Measurements from ENCODE around the gene CPA5. TPM values are rescaled to one million over a fixed set of nuclear protein-coding genes. Genes with fewer than 3 reads are reported as not detected.
"Not testable (repeated sequence)": the region's sequence is repeated elsewhere in the genome, so short reads cannot be mapped to it uniquely, and the experiment has no call there.

CPA5 gene
- total RNA-seq, 2 donors from 2014 or later, result not detected

DNA sequence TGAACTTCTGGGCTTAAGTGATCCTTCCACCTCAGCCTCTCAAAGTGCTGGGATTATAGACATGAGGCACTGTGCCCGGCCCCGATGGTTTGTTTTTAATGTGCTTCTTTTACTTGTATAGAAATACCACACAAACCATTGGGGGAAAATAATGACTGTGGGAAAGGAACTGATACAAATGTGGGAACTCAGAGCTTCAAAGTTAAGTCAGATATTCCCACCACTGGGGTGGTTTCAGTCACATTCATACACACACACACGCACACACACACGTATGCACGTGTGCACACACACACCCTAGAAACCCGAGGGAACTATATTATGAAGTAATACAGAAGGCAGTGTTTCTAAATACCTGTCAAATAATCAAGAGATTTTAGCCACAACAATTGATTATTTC is 34.6 kb upstream of the CPA5 start:
- Mint-ChIP-seq H3K27ac (no peak overlapping the region), H3K4me3 (no peak overlapping the region), H3K4me1 (ENCODE audit: low read depth in 2 of 2) (no peaks in the 10 kb centered on the region), H3K27me3 (peaks cover under 1 to 3% of the 10 kb centered on the region in 2 donors), H3K9me3 (no peaks in the 10 kb centered on the region), H3K36me3 (no peaks in the 10 kb centered on the region)
- no peak for ATAC-seq
- DNase-seq (ENCODE audit: low spot score), result no peak

DNA sequence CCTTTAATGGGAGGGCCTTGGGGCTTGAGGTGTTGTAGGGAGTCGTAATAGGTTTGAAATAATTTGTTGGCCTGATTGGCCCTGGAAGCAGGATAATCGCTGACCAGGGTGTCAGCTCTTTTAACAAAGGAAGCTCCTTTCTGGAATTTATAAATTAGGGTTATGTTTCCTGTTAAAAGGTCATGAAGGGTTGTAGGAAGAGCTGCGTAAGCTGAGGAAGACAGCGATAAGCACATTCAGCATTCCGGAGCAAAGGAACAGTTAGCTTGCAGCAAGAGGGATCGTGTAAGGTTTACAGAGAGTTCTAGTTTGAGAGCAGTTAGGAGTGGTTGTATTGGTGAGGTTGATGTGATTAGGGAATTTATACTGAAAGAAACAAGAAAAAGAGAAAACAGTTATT is 30.3 kb upstream of the CPA5 start:
- Mint-ChIP-seq H3K4me1 (ENCODE audit: low read depth in 2 of 2) (no peaks in the 10 kb centered on the region), H3K27me3 (peaks cover 6 to 8% of the 10 kb centered on the region in 2 donors), H3K27ac (no peak overlapping the region), H3K36me3 (no peaks in the 10 kb centered on the region), H3K9me3 (no peaks in the 10 kb centered on the region), H3K4me3 (no peak overlapping the region)
- ATAC-seq (no peak), DNase-seq (ENCODE audit: low spot score) (no peak)

DNA sequence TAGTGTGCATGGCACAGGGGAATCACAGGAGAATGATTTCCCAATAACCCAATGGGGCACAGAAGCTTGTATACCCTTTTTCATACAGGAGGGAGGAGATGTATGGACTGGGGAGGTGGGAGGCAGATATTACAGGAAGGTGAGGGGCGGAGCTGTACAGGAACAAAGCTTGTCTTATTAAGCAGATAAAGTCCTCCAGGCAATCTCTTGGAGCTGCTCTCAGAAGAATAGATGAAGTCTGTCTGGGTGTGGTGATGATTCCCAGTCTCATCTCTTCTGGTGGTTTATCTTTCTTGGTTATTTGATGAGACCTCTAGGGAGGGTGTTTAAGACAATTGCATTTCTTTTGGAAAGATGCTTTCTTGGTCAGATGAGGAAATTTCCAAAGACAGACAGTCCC is 25.1 kb upstream of the CPA5 start:
- ATAC-seq, result no peak
- peaks cover 6 to 8% of the 10 kb centered on the region in 2 donors for H3K27me3 Mint-ChIP-seq
- no peaks in the 10 kb centered on the region for H3K9me3 Mint-ChIP-seq
- H3K27ac Mint-ChIP-seq, result no peak overlapping the region
- H3K4me3 Mint-ChIP-seq, result no peak overlapping the region
- DNase-seq (ENCODE audit: low spot score), result no peak
- no peaks in the 10 kb centered on the region for H3K36me3 Mint-ChIP-seq
- no peaks in the 10 kb centered on the region for H3K4me1 Mint-ChIP-seq (ENCODE audit: low read depth in 2 of 2)

DNA sequence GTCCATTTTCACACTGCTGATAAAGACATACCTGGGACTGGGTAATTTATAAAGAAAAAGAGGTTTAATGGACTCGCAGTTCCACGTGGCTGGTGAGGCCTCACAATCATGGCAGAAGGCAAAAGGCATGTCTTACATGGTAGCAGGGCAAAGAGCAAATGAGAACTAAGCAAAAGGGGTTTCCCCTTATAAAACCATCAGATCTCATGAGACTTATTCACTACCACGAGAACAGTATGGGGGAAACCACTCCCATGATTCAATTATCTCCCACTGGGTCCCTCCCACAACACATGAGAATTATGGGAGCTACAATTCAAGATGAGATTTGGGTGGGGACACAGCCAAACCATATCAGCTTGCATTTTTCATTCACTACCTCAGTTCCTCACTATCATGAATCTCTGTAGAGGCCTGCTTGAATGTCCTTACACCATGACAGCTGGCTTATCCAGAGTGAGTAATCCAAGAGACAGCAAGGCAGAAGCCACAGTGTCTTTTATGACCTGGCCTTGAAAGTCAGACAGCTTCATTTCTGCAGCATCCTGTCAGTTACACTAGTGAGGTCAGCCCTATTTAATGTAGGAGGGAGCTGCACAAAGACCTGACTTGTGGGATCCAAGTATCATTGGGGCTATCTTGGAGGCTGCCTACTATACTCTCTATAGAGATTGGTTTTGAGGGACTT is 22.9 kb upstream of the CPA5 start:
- H3K9me3 Mint-ChIP-seq; H3K4me3 Mint-ChIP-seq; H3K27ac Mint-ChIP-seq; H3K27me3 Mint-ChIP-seq; H3K4me1 Mint-ChIP-seq (ENCODE audit: low read depth in 2 of 2); DNase-seq (ENCODE audit: low spot score); ATAC-seq; H3K36me3 Mint-ChIP-seq: not testable (repeated sequence)

DNA sequence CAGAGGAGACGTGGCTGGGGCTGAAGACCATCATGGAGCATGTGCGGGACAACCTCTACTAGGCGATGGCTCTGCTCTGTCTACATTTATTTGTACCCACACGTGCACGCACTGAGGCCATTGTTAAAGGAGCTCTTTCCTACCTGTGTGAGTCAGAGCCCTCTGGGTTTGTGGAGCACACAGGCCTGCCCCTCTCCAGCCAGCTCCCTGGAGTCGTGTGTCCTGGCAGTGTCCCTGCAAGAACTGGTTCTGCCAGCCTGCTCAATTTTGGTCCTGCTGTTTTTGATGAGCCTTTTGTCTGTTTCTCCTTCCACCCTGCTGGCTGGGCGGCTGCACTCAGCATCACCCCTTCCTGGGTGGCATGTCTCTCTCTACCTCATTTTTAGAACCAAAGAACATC is 22.0 kb upstream of the CPA5 start:
- H3K4me1 Mint-ChIP-seq (ENCODE audit: low read depth in 2 of 2), result no peaks in the 10 kb centered on the region
- DNase-seq (ENCODE audit: low spot score), result no peak
- H3K27ac Mint-ChIP-seq, result no peak overlapping the region
- H3K4me3 Mint-ChIP-seq, result no peak overlapping the region
- H3K27me3 Mint-ChIP-seq, result peaks cover 5 to 6% of the 10 kb centered on the region in 2 donors
- H3K9me3 Mint-ChIP-seq, result no peaks in the 10 kb centered on the region
- H3K36me3 Mint-ChIP-seq, result no peaks in the 10 kb centered on the region
- no peak for ATAC-seq

DNA sequence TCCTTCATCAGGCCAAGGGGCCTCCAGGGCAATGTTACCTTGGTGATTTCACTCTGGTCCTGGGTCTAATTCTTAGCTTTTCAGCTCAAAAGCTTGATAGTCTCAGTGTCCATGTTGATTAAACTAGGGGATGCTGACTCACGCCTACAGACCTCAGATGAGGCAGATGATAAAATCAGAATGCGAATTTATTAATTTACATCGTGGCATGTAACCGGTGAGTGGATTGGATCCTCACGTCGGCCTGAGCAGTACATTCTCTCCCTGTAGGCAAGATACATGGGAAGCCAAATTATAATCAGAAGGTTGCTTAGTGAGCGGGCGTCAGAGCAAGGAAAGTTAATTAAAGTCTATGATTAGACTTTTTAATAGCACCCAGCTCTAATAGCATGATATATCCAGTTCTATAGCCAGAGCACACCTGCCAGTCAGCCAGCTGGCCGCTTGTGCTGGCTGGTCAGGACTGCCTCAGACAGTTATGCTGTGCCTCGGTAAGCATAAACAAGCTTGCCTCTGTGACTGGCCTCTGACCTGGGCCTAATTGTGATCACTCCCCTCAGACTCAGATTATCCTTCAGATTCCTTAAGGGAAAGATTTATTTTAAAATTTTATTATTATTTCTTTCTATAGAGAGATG is 20.2 kb upstream of the CPA5 start:
- no peak for ATAC-seq
- Mint-ChIP-seq H3K9me3 (no peaks in the 10 kb centered on the region), H3K27me3 (no peaks in the 10 kb centered on the region), H3K36me3 (no peaks in the 10 kb centered on the region), H3K27ac (no peak overlapping the region), H3K4me1 (ENCODE audit: low read depth in 2 of 2) (no peaks in the 10 kb centered on the region), H3K4me3 (no peak overlapping the region)
- DNase-seq (ENCODE audit: low spot score), result no peak

DNA sequence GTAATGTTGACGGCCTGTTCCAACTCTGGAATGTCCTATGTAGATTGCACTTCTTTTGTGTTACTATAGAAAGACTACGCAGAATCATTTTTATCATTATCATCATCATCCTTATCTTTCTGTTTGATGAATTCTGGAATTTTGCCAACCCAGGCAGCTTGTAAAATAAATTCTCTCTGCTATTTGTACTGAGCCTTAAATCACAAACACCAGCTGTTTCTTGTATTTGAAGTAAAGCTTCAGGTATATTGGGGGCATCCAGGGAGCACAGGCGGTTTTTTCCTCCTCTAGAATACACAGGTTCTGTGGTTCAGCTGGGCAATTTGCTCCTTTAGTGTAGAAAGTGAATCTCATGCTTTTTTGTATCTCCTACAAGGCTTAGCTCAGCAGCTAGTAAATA is 14.9 kb upstream of the CPA5 start:
- Mint-ChIP-seq H3K36me3 (no peaks in the 10 kb centered on the region), H3K27me3 (peaks cover 0 to 8% of the 10 kb centered on the region in 2 donors), H3K4me1 (ENCODE audit: low read depth in 2 of 2) (no peaks in the 10 kb centered on the region), H3K4me3 (no peak overlapping the region), H3K9me3 (no peaks in the 10 kb centered on the region), H3K27ac (no peak overlapping the region)
- no peak for DNase-seq (ENCODE audit: low spot score)
- no peak for ATAC-seq

DNA sequence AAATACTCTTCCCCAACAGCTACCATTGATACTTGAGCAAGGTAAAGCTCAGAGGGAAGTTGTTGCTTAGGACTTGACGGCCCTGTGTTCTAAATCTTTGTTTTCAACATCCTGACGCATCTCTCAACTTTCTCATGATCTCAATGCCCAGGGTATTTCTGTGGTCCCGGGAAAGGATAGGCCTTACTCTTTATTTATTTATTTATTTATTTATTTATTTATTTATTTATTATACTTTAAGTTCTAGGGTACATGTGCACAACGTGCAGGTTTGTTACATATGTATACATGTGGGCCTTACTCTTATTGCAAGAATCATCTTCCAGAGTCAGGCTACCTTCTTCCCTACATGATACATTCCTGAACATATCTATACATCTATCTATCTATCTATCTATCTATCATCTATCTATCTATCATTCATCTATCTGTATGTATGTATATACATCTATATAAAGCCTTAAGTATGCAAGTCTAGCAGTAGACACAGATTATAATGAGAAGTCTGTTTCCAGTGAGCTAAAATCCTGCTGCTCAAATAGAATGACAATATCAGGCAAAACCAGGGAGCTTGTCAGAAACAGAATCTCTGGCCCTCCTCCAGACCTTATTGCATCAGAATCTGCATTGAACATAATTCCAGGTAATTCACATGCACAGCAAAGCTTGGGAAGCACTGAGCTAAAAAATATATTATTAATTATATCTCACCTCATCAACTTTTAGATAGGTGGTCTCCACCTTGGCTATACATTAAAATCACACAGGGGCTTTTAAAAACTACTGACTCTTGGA is 12.2 kb upstream of the CPA5 start:
- Mint-ChIP-seq H3K27ac (no peak overlapping the region), H3K4me1 (ENCODE audit: low read depth in 2 of 2) (no peaks in the 10 kb centered on the region), H3K27me3 (peaks cover 0 to 10% of the 10 kb centered on the region in 2 donors), H3K9me3 (no peaks in the 10 kb centered on the region), H3K4me3 (no peak overlapping the region), H3K36me3 (no peaks in the 10 kb centered on the region)
- DNase-seq (ENCODE audit: low spot score) (no peak), ATAC-seq (no peak)

DNA sequence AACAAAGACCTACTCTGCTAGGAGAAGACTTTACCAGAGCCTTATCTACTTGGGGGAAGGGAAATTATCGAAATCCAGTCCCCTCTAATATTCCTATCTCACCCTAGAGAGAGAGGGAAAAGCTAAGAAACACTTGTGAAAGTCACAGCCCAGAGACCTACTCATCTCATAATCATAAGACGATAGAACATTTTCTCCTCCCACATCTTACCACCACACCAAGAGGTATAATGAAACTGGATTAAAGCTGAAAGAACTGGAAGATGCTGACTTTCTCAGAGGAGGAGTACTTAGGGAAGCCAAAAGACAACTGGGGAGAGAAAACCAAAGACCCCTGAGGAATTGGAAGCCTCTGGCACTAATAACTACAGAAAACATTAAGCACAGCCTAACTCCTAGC is 10.8 kb upstream of the CPA5 start:
- no peaks in the 10 kb centered on the region for H3K9me3 Mint-ChIP-seq
- H3K27me3 Mint-ChIP-seq, result peaks cover 0 to 10% of the 10 kb centered on the region in 2 donors
- no peaks in the 10 kb centered on the region for H3K4me1 Mint-ChIP-seq (ENCODE audit: low read depth in 2 of 2)
- no peak overlapping the region for H3K27ac Mint-ChIP-seq
- ATAC-seq (no peak), DNase-seq (ENCODE audit: low spot score) (no peak)
- H3K36me3 Mint-ChIP-seq, result no peaks in the 10 kb centered on the region
- no peak overlapping the region for H3K4me3 Mint-ChIP-seq

DNA sequence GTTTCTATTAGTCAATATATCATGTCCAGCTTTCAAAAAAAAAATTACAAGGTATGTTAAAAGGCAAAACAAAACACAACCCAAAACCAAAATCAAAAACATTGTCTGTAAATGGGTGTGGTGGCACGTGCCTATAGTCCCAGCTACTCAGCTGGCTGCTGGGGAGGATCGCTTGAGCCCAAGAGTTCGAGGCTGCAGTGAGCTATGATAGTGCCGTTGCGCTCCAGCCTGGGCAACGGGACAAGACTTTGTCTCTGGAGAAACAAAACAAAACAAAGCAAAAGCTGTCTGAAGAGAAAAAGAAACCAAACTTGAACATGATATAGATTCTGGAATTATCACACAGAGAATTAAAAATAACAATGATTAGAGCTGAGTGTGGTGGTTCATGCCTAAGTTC is 10.3 kb upstream of the CPA5 start:
- H3K36me3 Mint-ChIP-seq, result no peaks in the 10 kb centered on the region
- no peak overlapping the region for H3K27ac Mint-ChIP-seq
- no peak overlapping the region for H3K4me3 Mint-ChIP-seq
- H3K27me3 Mint-ChIP-seq, result peaks cover 0 to 10% of the 10 kb centered on the region in 2 donors
- no peak for ATAC-seq
- no peak for DNase-seq (ENCODE audit: low spot score)
- H3K4me1 Mint-ChIP-seq (ENCODE audit: low read depth in 2 of 2), result no peaks in the 10 kb centered on the region
- H3K9me3 Mint-ChIP-seq, result no peaks in the 10 kb centered on the region

DNA sequence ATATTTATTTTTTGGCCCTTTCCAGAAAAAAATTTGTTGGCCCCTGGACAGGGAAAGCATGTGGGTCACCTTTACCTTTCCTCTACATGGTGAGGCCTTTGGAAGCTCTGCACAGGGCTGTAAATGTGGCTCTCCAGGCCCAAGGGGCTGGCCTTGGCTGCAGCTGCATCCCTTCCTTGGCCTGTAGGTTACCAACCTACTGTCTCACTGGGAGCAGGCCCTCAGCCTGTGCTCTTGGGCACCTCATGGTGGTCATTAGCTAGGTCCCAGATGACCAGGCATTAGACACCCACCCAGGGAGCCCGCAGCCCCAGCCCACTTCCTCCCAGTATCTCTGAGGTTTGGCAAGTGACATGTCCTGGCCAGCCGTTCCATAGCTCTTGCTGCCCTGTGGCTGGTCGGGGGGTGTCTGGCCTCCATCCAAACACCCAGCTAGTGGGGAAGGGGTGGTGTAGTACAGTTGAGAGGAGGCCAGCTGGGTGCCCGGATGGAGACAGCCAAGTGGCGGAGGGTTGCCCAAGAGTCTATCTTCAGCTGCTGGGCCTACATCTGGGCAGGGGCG is 7.1 kb upstream of the CPA5 start:
- peaks cover 0 to 10% of the 10 kb centered on the region in 2 donors for H3K27me3 Mint-ChIP-seq
- ATAC-seq (peak in 1 of 2 donors; percentile 28), DNase-seq (ENCODE audit: low spot score) (no peak)
- no peaks in the 10 kb centered on the region for H3K4me1 Mint-ChIP-seq (ENCODE audit: low read depth in 2 of 2)
- no peaks in the 10 kb centered on the region for H3K36me3 Mint-ChIP-seq
- H3K9me3 Mint-ChIP-seq, result no peaks in the 10 kb centered on the region
- no peak overlapping the region for H3K4me3 Mint-ChIP-seq
- H3K27ac Mint-ChIP-seq, result no peak overlapping the region

DNA sequence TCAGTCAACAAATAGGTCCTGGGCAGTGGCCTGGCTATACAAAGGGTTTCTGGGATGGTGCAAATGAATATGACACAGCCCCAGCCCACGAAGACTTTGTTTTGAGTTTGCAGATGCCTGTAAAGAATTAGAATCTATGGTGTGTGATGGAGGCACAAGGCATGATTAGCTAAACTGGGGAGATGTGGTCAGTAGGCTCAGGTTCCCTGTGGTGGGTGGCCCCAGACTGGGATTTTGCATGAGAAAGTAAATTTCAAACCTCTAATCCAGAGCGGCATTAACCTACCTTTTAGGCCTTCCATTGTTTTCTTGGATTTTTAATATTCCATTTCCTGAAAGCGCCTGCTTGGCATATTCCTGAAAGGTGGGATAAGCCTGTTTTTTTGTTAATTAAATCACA is 6.4 kb upstream of the CPA5 start:
- H3K4me1 Mint-ChIP-seq (ENCODE audit: low read depth in 2 of 2), result no peaks in the 10 kb centered on the region
- H3K27ac Mint-ChIP-seq, result no peak overlapping the region
- H3K27me3 Mint-ChIP-seq, result peaks cover 0 to 10% of the 10 kb centered on the region in 2 donors
- H3K36me3 Mint-ChIP-seq, result no peaks in the 10 kb centered on the region
- no peak overlapping the region for H3K4me3 Mint-ChIP-seq
- ATAC-seq (no peak), DNase-seq (ENCODE audit: low spot score) (no peak)
- H3K9me3 Mint-ChIP-seq, result no peaks in the 10 kb centered on the region

DNA sequence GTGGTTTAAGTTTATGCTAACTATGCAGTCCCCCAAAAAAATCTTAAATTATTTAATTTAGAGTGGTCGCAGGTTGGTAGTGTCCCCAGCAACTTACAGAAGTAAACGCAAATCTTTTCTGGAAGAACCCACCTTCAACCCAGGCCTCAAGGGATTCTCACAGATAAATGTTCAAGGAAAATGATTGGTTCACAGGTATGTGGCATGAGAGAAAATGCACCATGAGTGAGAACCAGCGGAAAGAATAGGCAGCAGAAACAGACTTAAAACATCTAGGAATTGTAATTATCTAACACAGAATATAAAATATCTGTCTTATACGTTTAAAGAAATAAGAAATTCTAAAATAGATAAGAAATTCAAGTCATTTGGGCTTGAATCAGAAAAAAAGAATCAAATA is 2.7 kb upstream of the CPA5 start:
- no peaks in the 10 kb centered on the region for H3K36me3 Mint-ChIP-seq
- H3K9me3 Mint-ChIP-seq, result no peaks in the 10 kb centered on the region
- H3K27me3 Mint-ChIP-seq, result peaks cover 6 to 14% of the 10 kb centered on the region in 2 donors
- H3K4me1 Mint-ChIP-seq (ENCODE audit: low read depth in 2 of 2), result no peaks in the 10 kb centered on the region
- no peak overlapping the region for H3K27ac Mint-ChIP-seq
- DNase-seq (ENCODE audit: low spot score) (no peak), ATAC-seq (no peak)
- H3K4me3 Mint-ChIP-seq, result no peak overlapping the region
